ELR (cell line): ENCODE measurements around the gene OIT3.

Source experiments
- DNase-seq: peaks from one replicate; pipeline ENCODE4 v3.0.0-alpha.2; 2015; ENCODE audit warnings: low read depth

Gene OIT3

DNA sequence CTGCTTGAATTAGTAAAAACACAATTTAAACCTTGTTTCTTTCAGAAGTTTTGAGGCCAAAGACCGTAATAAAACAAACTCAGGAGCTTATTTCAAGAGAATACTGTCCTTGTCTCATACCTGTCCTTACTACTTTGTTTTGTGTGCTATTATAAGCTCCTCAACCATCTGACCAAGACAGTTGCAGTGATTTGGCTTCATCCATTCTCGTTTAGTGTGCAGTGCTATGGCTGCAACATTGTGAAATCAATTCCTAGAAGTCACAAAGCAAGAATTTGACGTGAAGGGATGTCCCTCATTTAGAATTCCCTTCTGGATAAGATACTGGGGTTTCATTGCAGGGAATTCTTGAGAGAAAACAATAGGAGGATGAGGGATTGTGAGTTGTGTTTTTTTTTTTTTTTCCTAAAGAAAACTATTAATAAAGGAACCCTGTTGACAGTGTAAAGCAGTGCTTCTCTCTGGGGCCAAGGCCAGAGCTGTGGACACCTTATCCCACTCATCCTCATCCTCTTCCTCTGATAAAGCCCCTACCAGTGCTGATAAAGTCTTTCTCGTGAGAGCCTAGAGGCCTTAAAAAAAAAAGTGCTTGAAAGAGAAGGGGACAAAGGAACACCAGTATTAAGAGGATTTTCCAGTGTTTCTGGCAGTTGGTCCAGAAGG is at the start of gene OIT3:
Gene OIT3 (plus strand): TSS at position 604 of the 663 bp plus-strand sequence. CDS start 60 bp downstream, outside the sequence.
- no peak for DNase-seq

DNA sequence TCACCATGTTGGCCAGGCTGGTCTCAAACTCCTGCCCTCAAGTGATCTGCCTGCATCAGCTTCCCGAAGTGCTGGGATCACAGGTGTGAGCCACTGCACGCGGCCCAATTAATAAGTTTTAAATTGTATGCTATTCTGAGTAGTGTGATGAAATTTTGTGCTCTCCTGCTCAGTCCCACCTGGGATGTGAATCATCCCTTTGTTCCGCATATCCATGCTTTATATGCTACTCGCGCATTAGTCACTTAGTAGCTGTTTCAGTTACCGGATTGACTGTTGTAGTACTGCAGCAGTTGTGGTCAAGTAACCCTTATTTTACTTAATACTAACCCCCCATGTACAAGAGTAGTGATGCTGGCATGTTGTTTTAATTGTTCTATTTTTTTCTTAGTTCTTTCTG is 47.3 kb upstream of the OIT3 start:
- peak; percentile 89 for DNase-seq

DNA sequence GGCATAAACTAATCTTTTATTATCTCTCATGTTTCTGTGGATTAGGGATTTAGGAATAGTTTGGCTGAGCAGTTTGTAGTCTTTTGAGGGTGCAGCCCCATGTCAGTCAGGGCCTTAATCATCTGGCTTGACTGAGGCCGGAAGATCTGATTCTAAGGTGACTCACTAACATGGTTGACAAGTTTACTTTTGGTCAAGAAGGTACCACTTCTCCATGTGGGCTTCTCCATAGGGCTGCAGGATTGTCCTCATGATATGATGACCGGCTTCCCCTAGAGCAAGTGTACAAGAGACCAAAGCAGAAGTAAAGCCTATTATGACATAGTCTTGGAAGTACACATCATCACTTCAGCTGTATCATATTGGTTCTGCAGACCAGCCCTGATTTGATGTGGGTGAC is 45.9 kb upstream of the OIT3 start:
- peak; percentile 62 for DNase-seq

DNA sequence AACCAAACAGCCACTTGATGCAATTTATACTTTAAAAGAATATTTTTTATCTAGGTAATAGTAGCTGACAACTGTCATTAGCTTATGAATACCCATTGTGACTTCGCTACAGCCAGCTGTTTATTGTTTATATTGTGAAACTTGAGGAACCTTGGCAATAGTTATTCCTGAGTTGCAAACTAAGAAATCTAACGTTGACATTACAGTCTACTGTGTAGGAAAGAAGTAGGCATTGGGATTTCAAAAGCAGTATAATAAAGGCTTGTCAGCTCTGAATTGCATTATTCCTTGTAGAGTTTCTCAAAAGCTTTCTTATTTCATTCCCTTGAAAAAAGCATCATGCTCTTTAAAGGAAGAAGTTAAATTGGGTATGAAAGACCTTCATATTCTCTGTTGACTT is 42.7 kb upstream of the OIT3 start:
- DNase-seq: no peak

DNA sequence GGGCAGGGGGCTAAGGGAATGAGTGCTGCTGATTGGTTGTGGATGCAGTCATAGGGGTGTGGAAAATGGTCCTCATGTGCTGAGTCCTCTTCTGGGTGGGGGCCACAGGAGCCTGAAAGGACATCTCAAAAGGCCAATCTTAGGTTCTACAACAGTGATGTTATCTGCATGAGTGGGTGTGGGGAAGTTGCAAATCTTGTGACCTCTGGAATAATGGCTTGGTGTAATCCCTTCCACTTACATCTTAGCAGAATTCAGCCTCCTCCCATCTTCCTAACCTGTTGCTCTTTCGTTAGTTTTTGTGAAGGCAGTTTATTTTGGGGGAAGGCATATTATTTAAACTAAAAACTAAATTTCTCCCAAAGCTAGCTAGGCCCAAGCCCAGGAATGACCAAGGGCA is 42.0 kb upstream of the OIT3 start:
- no peak for DNase-seq

DNA sequence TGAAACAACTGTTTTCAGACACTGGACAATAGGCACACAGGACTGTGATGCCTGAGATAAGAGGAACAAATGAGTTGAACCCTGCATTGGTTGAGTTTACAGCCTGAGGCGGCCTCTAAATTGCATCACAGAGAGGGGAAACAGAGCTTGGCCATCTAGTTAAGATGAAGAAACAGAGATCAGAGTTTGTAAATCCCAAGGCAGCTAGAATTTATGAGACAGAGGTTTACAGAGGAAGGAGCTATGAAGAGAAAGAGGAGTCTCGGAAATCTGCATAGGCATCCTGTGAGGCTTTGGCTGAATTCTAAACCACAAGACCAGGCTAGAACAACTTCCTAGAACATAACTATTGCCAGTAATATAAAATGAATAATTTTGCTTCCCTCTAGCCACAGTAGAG is 41.0 kb upstream of the OIT3 start:
- DNase-seq: no peak

DNA sequence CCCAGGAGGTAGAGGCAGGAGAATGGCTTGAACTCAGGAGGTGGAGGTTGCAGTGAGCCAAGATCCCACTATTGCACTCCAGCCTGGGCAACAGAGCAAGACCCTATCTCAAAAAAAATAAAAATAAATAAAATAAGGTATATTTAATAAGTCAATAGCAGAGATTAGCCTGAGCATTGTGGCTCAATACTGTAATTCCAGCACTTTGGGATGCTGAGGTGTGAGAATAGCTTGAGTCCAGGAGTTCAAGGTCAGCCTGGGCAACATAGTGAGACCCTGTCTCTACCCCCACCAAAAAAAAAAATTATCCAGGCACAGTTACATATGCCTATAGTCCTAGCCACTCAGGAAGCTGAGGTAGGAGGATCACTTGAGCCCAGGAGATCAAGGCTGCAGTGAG is 38.4 kb upstream of the OIT3 start:
- DNase-seq: no peak

DNA sequence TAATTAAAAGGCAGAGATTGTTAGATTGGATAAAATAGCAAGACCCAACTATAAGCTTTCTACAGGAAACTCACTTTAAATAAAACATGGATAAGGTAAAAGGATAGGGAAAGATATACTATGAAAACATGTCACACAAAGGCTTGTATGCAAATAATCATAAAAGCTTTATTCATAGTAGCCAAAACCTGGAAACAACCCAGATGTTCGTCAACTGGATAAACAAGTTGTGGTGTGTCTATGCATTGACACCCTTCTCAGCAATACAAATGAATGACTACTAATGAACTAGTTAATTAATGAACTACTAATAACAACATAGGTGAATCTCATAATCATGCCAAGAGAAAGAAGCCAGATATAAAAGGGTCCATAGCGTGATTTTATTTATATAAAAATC is 37.7 kb upstream of the OIT3 start:
- DNase-seq: no peak

DNA sequence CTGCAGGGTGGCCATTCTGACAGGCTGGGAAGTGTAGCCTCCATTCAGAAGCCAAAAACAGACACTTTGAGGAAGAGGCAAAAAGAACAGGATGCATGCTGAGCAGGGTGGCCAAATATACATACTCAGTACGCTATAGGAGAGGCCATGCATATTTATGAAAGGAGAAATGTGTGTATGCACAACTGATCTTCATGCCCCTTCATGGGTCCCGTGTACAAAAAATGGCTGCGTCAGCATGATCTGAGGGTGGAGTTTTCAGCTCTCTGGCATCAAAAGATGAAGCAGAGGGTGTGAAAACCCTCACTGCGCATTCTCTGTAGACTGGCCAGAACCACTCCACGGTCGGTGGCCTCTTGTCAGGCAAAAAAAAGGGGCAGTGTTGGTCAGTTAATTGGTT is 35.5 kb upstream of the OIT3 start:
- DNase-seq: no peak

DNA sequence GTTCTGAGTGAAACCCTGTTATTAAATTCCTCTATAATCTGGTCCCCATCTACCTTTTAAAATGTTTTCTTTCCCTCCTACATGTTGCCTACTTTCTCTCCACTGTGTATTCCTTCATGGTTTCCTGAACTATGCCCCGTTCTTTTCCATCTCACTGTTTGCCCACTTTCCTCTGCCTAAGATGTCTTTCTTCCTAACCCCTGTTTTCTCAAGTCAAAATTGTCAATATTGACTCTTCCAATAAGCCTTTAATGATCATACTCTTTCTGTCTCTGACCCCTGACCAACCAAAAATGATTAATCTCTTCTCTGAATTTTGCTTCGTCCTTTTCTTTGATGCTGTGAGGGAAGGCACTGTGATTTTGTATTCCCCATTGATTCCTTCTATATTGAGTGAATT is 30.6 kb upstream of the OIT3 start:
- DNase-seq: no peak

DNA sequence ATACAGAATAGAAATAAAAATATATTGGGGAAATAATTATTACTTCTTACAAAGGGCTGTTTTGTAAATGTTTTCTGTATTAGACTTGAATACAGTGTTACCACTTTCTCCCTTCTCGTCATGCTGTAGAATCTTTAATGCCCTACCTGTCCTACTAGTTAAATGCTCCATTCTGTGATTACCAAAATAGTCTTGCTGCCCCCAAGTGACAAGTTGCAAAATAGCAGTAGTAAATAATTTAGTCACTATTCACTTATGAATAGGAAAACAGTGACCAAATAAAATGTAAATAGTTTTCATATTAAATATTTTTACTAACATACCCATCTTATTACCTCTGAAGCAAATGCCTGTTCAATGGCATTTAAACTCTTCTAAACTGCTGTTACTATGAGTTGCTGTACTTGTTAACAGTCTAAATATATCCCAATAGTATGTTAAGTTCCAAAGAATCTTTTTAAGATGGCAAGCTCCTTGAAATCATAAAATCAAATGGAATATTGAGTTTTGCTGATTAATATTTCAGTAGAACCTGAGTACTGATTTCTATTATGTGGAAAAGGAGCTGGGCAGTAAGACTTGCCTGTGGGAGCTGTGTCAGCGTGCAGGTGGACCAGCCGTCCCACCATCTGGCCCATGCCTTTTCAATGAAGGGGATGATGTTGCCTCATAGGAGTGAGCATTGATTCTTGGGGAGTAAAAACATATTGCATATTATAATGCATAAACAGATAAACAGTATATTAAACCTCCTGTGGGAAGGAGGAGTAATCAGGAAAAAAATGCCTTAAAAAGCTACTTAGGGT is 18.1 kb upstream of the OIT3 start:
- DNase-seq: peak; percentile 55

DNA sequence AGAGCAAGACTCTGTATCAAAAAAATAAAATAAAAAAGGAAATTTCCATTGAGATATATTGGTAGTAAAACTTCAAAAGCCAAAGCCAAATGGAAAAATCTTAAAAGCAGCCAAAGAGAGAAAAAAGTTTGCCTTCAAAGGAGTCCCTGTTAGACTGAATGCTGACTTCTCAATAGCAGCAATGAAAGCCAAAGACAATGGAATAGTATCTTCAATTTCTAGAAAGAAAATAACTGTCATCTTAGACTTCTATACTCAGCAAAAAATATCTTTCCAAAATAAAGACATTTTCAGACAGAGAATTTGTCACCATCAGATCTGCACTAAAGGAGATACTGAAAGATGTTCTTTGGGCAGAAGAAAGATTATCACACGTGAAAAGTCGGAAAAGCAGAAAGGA is 14.3 kb upstream of the OIT3 start:
- no peak for DNase-seq

DNA sequence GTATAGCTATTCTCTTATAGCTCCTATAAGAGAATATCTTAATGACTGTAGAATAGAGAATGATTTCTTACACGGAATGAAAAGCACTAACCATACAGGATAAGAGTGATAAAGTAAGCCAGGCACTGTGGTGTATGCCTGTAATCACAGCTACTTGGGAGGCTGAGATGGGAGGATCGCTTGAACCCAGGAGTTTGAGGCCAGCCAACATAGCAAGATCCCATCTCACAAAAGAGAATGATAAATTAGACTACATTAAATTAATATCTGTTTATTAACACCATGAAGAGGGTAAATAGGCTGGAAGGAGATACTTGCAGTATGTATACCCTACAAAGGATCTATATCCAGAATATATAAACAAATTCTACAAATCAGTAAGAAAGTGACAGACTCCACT is 12.2 kb upstream of the OIT3 start:
- DNase-seq: no peak

DNA sequence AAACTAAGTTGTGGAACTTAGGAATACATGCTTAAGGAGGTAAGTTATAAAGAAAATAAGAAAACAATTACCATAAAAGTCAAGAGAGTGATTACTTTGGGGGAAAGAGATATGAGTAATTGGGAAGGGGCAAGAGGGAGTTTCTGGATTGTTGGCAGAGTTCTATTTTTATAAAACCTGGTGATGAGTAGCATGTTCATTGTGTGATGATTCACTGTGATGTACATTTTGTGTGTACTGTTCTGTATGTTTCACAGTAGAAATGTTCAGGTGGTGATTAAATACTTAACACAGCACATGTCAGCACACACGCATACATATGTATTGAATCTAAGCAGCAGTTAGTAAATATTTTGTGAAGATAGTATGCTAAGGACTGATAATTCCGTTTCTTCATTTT is 9.7 kb upstream of the OIT3 start:
- DNase-seq: no peak

DNA sequence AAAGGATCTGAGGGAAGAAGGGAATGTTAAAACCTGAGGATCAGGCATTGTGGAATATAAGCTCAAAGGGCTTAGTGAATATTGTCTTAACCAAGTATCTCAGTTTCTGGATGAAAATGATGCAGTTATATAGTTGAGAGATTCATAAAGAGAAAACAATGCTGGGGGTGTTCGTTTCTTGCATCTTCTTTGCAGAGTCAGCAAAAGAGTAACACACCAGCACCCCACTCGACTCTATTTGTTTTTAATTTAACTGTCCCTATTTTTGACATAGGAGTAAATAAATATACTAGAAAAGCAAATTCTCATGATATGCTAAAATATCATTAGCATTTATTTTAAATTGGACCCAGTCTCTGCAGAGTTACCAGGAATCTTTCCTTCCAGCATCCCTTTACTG is 7.6 kb upstream of the OIT3 start:
- DNase-seq: no peak

DNA sequence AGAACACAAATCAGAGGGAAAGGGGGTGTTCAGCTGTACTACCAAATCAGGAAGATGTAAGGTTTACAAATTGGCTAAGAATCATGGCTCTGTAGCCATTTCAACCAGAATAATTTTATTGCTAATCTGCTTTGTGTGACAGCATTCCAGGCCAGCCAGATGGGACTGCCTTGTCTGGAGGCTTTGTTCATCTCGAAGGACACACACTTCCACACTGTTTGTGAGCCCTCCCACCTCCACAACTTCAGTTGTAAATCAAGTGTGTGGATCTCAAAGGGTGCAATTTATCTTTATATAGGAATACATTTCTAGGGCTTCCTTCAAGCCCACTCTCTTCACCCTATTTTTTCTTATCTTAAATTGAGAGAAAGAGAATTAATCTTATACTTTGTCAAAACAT is 6.9 kb upstream of the OIT3 start:
- no peak for DNase-seq

DNA sequence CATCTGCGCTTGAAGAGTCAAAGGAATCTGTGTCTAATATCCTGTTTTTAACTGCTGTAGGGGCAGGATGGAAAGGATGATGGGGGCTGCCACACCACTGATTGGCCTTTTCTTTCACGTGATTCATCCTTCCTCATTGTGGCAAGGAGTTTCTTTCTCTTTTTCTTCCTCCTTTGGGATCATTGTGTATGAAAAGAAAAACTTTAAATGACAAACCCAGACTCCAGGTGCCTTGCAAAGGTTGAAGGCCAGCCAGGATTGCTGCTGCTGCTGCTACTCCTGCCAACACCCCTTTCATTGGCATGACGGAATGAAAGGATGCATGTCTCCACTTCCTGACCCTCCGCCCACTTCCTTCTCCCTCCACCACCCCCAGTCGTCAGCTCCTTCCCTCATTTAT is 6.5 kb upstream of the OIT3 start:
- DNase-seq: peak; percentile 25

DNA sequence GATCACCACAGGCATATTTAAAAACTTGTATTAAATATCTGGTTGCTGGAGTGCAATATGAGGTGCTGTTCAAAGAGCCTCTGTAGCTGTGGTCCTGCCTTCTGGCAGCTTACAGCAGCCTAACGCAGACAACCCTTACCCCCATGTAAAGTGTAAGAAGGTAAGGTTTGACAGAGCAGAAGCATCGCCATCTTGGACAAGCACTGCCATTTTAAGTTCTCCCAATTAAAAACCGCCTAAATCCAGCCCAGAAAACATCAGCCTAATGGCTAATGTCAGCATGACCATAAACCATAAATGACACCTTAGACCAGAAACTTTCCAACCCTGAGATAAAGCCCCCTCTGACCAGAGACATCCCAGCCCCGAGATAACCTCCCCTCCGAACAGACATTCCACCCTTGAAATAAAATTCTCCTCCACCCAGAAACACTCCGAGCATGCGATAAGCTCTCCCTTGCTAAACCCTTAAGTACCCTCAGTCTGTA is 5.3 kb upstream of the OIT3 start:
- no peak for DNase-seq

DNA sequence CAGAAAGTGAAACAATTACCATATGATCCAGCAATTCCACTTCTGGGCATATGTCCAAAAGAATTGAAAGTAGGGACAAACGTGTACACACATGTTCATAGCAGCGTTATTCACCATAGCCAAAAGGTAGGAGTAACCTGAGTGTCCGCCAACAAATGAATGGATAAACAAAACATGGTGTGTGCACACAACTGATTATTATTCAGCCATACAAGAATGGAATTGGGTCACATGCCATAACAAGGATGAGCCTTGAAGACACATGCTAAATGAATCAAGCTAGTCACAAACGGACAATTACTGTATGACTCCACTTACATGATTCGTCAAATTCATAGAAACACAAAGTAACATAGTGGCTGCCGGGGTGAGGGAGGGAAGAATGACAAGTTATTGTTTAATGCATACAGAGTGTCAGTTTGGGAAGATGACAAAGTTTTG is 4.1 kb upstream of the OIT3 start:
- no peak for DNase-seq

DNA sequence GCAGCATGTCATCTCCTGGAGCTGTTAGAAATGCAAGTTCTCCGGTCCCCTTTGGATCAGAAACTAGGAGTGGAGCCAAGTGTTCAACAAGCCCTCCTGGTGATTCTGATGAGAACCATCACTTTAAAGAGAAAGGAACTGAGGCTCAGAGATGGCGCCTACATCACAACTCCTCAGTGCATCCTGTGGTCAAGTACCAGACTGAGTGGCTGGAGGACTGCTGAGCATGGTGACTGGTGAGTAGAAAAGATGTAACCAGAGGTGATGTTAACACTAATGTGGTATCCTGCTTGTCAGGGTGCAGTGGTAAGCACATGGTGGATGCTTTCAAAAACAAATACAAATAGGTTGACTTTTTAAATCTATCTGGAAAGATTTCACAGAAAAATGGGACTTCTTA is 3.5 kb upstream of the OIT3 start:
- no peak for DNase-seq

DNA sequence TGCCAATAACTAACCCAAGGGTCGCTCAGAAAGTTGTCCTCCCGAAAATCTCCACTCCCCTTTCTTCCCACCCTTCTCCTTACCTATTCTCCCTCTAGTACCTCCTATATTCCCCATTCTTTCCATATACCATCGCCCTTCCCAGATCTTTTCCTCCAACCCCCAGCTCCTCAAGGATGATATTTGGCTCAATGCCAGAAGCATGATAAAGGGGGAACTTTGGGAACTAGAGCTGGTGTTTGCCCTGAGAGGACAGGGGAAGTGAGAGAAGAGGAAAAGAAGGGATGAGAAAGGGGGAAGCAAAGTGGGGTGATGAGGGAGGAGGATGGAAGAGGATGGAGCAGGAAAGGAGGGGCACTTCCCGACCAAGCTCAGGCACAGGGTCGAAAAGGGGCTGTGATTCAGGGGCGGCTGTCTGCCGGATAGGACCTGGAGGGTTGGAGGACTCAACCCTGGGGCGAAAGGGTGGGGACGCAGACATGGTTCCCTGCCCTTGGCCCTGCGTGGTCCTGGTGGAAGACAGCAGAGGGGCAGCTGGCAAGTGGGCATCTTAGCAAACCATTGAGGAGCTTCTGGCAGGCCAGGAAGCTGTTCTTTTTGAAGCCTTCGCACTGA is 1.8 kb downstream of the OIT3 start:
- no peak for DNase-seq

DNA sequence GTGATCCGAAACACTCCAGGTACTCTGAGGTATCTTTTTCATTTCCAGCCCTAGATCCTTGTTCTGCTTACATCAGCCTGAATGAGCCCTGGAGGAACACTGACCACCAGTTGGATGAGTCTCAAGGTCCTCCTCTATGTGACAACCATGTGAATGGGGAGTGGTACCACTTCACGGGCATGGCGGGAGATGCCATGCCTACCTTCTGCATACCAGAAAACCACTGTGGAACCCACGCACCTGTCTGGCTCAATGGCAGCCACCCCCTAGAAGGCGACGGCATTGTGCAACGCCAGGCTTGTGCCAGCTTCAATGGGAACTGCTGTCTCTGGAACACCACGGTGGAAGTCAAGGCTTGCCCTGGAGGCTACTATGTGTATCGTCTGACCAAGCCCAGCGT is 5.1 kb downstream of the OIT3 start:
- DNase-seq: no peak

DNA sequence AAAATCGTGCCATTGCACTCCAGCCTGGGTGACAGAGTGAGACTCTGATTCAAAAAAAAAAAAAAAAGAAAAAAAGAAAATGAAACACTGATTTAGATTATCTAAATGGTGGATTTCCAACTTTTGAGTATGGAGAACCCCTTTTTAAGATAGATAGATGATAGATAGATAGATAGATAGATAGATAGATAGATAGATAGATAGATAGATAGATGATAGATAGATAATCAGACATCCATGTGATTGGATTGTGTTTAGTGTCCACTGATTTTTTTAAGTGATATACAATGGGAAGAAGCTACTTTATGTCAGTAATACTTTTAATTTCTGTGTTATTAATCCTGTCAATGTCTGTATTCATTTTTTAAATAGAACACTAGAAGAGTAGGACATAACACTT is 6.0 kb downstream of the OIT3 start:
- no peak for DNase-seq
